Gastrocnemius medialis (tissue), 4 donors: Measurements from ENCODE around the gene SLC6A19.

ENCODE experiments used
- POLR2A ChIP-seq, 2 donors: fragments of 450-650 bp; IDR thresholded peaks; one replicate each; pipeline ENCODE4 v1.6.1; 2017; ENCODE audit warnings: antibody characterized with exemption in 2 of 2, mild to moderate bottlenecking in 2 of 2, moderate library complexity in 2 of 2
- TF ChIP-seq, protein P1 (sequence below), 5 experiments: fragments of 450-650 bp in 3 of 5; fragments of 200-600 bp in 2 of 5; sonication (generic) in 2 of 5; IDR thresholded peaks in 4 of 5; conservative IDR thresholded peaks in 1 of 5; 1 replicate in 4 of 5; 2 replicates in 1 of 5; pipeline ENCODE4 v1.5.1; 2016 to 2019; ENCODE audit warnings: antibody characterized with exemption in 5 of 5, mild to moderate bottlenecking in 3 of 5, moderate library complexity in 3 of 5

DNA sequence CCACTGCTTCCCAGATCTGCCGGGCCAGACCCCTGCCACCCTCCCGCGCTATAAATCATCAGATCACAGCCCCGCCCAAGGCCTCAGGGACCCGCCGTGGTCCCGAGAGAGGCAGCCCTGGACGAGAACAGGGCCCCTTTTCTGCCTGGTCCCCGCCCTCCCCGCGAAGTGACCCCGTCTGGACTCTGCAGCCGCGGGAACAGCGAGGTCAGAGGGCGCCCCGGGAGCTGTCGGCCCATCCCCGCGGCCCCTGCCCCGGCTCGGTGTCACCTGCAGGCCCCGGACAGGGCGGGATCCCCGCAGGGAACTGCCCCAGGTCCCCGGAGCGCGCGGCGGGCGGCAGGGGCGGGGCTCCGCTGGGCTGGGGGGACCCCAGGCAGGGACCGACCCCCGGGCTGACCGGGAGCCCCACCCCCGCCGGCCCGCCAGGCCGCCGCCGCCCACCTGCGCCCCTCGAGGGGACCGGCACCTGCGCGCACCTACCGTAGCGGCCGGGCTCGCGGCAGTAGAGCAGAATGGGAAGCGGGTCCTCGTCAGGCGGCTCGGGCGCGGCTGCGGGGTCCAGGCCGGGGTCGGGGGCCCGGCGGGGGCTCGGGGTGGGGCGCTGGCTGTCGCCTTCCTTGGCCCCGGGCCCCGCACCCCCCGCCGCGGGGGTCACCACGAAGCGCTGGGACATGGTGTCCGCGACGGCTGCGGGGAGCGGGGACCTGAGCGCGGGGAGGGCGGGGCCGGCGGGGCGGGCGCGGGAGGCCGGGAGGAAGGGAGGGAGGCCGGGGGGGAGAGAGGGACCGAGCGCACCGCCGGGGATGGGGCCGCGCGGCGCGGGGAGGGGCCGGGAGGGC, 46.0 kb upstream of the SLC6A19 start:
- TF ChIP-seq, protein P1, sequence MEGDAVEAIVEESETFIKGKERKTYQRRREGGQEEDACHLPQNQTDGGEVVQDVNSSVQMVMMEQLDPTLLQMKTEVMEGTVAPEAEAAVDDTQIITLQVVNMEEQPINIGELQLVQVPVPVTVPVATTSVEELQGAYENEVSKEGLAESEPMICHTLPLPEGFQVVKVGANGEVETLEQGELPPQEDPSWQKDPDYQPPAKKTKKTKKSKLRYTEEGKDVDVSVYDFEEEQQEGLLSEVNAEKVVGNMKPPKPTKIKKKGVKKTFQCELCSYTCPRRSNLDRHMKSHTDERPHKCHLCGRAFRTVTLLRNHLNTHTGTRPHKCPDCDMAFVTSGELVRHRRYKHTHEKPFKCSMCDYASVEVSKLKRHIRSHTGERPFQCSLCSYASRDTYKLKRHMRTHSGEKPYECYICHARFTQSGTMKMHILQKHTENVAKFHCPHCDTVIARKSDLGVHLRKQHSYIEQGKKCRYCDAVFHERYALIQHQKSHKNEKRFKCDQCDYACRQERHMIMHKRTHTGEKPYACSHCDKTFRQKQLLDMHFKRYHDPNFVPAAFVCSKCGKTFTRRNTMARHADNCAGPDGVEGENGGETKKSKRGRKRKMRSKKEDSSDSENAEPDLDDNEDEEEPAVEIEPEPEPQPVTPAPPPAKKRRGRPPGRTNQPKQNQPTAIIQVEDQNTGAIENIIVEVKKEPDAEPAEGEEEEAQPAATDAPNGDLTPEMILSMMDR (IDR thresholded peaks at IDR 0.05 in 4 of 5, conservative IDR thresholded peaks at IDR 0.05 in 1 of 5): no peak
- TF ChIP-seq POLR2A (IDR thresholded peaks at IDR 0.05): no peak
